AG09309 (cell line): ENCODE results near the gene DPP10.

ENCODE experiments used
- DNase-seq: peaks from one replicate; pipeline ENCODE4 v3.0.0-alpha.2; 2010; ENCODE audit warnings: low read depth
- H3K4me3 ChIP-seq: 2 replicates; pipeline ENCODE4 v1.5.1; 2011; ENCODE audit warnings: mild to moderate bottlenecking, low read depth, low read length, moderate library complexity; ENCODE audit not compliant: control insufficient read depth
- TF ChIP-seq, protein P1 (sequence below): IDR thresholded peaks from 2 replicates; pipeline ENCODE4 v1.5.1; 2011; ENCODE audit warnings: mild to moderate bottlenecking, low read depth, low read length, inconsistent platforms; ENCODE audit not compliant: insufficient read depth, control insufficient read depth; ENCODE audit errors: missing control alignments

Gene DPP10

DNA sequence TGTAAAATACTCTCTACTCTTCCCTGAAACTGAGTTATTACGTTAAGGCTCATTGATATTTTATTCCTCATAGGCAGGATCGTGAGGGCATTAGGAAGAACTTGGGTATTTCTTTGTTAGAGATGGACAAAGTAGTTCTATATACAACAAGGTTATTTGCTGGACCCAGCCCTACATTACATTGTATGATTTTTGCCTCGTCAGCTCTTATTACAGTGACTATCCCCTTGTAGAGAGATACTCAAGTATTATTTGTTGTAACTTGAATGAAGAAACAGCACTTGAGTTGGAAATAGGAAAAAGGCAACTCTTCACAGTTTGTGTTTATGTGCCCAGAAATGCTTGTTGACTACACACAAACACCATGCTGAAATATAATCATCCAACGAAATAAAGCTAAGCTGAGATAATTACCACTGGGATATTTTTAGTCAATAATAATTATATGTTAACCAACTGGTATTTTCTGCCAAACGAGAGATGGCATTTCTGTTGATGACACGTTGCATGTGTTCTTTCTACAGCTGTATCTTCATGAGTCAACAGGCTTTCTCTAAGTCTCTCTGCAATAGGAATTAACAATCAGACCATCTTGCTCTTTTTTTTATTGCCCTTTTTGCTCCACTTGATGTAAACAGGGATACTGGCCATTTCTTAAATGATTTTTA, 947.6 kb downstream of the DPP10 start:
- TF ChIP-seq, protein P1, sequence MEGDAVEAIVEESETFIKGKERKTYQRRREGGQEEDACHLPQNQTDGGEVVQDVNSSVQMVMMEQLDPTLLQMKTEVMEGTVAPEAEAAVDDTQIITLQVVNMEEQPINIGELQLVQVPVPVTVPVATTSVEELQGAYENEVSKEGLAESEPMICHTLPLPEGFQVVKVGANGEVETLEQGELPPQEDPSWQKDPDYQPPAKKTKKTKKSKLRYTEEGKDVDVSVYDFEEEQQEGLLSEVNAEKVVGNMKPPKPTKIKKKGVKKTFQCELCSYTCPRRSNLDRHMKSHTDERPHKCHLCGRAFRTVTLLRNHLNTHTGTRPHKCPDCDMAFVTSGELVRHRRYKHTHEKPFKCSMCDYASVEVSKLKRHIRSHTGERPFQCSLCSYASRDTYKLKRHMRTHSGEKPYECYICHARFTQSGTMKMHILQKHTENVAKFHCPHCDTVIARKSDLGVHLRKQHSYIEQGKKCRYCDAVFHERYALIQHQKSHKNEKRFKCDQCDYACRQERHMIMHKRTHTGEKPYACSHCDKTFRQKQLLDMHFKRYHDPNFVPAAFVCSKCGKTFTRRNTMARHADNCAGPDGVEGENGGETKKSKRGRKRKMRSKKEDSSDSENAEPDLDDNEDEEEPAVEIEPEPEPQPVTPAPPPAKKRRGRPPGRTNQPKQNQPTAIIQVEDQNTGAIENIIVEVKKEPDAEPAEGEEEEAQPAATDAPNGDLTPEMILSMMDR = no peak
- DNase-seq = no peak

DNA sequence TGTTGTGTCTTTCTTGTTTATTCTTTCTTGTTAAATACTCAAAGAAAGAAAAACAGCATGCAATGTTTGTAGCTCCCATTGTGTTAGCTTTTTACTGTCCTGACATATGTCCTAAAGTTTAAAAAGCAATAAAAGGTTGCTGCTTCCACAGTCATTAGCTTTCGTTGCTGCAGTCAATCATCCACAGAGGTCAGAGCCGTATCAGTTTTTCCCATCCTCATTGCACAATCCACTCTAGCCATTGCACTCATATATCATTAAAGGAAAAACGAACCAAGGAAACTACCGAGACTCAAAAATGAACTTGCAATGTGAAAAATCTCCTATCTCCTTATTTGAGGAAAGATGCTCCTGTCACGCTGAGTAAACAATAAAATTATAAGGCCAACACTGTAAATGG, 954.1 kb downstream of the DPP10 start:
- TF ChIP-seq, protein P1 = no peak
- no peak for DNase-seq
- no peak overlapping the region for H3K4me3 ChIP-seq

More for the DNA sequence above, 947.6 kb downstream of the DPP10 start:
- H3K4me3 ChIP-seq = no peak overlapping the region

DNA sequence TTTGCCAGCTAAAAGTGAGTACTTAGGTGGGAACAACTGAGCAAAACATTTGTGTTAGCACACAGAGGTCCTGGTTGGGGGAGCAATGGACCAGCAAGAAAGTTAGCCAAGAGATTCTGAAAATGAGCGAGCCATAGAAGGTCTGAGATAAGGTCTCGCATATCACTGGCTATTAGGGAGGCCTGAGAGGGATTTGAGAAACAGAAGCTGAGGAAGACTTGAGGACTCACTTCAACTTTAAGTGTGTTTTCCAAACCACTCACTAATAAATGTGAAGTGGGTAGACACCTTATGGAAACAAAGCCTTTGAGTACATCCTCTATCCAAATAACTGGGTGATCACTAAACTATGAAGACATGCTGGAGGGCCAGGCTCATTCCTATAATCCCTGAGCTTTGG, 958.5 kb downstream of the DPP10 start:
- TF ChIP-seq, protein P1 = no peak
- no peak overlapping the region for H3K4me3 ChIP-seq
- no peak for DNase-seq

DNA sequence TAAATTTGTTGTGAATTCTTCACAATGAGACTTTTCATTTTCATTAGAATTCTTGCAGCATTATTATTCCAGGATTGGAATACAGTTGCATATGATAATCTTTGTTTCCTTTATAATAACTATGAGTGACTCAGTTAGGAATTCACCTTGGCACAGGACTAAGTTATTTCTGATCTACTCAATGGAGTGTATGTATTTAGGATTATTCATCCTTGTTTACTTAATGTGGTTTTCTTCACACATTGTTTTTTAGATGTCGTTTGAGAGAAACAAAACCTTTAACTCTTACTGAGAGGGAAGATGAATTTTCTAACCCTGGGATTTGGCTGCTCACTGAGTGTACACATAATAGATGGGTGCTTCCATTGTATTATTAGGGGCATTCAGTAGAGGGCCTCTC, 970.1 kb downstream of the DPP10 start:
- DNase-seq = no peak

DNA sequence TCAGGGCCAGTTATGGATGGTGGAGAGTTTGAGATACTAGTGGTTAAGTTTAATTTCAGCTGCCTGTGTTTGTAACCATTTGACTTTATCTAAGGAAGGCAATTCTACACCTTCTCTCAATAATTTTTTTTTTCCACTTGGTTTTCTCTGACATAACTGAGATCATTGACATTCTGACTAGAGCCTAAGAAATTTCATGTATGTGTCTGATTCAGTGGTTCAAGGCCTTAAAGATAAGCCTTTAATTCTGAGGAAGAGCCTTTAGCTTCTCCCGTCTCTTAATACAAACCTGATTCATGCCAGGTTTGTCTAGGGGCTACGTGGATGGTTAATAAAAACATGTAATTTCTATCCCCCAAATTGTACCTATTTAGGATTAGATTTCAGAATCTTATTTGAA, 971.4 kb downstream of the DPP10 start:
- H3K4me3 ChIP-seq = no peak overlapping the region
- no peak for DNase-seq
- TF ChIP-seq, protein P1 = no peak

More for the DNA sequence above, 970.1 kb downstream of the DPP10 start:
- H3K4me3 ChIP-seq = no peak overlapping the region
- TF ChIP-seq, protein P1 = no peak

DNA sequence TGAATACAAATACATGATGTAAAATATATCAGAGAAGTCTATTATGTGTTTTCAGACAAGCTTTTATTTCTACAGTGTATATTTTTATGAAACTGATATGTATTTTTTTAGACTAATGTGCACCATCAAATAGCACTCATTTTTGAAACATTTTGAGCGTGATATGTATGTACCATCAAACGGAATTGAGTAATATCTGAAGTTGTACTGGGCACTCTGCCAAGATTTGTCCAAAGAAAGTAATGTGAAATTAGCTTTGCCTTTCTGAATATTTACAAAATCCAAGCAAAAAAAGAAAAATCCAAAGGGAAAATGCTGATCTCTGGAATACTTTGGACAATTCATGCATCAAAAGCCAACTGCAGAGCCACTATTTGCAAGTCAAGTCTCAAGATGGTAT, 972.0 kb downstream of the DPP10 start:
- DNase-seq = no peak
- TF ChIP-seq, protein P1 = no peak

DNA sequence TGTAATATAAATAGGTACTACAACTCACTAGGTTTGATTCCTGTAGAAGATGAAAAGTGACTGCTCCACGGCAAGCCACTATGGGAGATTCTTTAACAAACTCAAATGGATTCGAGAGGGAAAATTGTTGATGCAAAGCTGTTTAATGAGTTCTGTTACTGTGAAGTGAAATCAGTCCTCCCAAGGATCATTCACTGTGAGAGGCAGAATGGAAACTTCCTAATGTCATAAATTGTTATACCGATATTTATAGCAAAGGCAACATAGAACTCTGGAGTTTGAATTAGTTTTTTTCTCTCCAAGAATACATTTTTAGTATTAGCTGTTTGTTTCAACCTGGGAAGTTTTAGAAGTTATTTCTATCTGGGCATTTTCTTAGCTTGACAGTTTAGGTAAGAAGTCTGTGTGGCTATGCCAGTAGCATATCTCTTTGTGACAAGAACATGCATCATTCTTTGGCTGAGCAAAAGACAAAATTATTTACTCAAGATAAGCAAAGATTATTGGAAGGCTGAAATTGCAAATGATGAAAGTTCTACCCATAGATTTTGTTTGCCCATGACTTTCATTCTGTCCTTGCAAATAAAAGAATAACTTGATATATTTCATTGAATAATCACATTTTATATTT, 979.7 kb downstream of the DPP10 start:
- TF ChIP-seq, protein P1 = no peak
- DNase-seq = no peak
- H3K4me3 ChIP-seq = no peak overlapping the region

More for the DNA sequence above, 972.0 kb downstream of the DPP10 start:
- H3K4me3 ChIP-seq = no peak overlapping the region
